HG02885 (cell line): ENCODE data around the gene CFAP74.
"Not testable (repeated sequence)": the region's sequence is repeated elsewhere in the genome, so short reads cannot be mapped to it uniquely, and the experiment has no call there.

Experiments
- ATAC-seq: cut with Tn5 transposase; IDR thresholded peaks from one replicate; pipeline ENCODE4 v1.9.1; 2021; ENCODE audit warnings: mild to moderate bottlenecking; ENCODE audit not compliant: unreplicated experiment, poor library complexity

Gene CFAP74

GRCh38 chr1:1938613-1939295 is 64.8 kb downstream of the CFAP74 start:
- no peak for ATAC-seq

GRCh38 chr1:1938276-1938573 is 65.4 kb downstream of the CFAP74 start:
- no peak for ATAC-seq

- ATAC-seq, result no peak
Measured at GRCh38 chr1:1937549-1938275, 65.9 kb downstream of the CFAP74 start.

GRCh38 chr1:1937061-1937460 is 66.5 kb downstream of the CFAP74 start:
- no peak for ATAC-seq

GRCh38 chr1:1934848-1935247 is 68.7 kb downstream of the CFAP74 start:
- ATAC-seq, result not testable (repeated sequence)

- no peak for ATAC-seq
Measured at GRCh38 chr1:1929639-1930545, 73.7 kb downstream of the CFAP74 start.

- no peak for ATAC-seq
Measured at GRCh38 chr1:1929102-1929638, 74.4 kb downstream of the CFAP74 start.

GRCh38 chr1:1928231-1929101 is 75.1 kb downstream of the CFAP74 start:
- ATAC-seq, result no peak

- ATAC-seq, result no peak
Measured at GRCh38 chr1:1927751-1928150, 75.8 kb downstream of the CFAP74 start.

- ATAC-seq, result no peak
Measured at GRCh38 chr1:1926886-1927660, 76.5 kb downstream of the CFAP74 start.

GRCh38 chr1:1926346-1926811 is 77.2 kb downstream of the CFAP74 start:
- ATAC-seq, result no peak

- ATAC-seq, result no peak
Measured at GRCh38 chr1:1925437-1926345, 77.9 kb downstream of the CFAP74 start.

GRCh38 chr1:1924849-1925248 is 78.7 kb downstream of the CFAP74 start:
- ATAC-seq, result no peak

GRCh38 chr1:1924386-1924785 is 79.2 kb downstream of the CFAP74 start:
- ATAC-seq, result no peak

GRCh38 chr1:1922956-1923833 is 80.4 kb downstream of the CFAP74 start:
- no peak for ATAC-seq

- ATAC-seq, result no peak
Measured at GRCh38 chr1:1922702-1922955, 81.0 kb downstream of the CFAP74 start.

GRCh38 chr1:1921901-1922701 is 81.5 kb downstream of the CFAP74 start:
- no peak for ATAC-seq
